Ovary (tissue), 9 donors: Measurements from ENCODE around the gene PSMD11. TPM values are rescaled to one million over a fixed set of nuclear protein-coding genes. Genes with fewer than 3 reads are reported as not detected.

ENCODE experiments used
- DNase-seq, 5 donors: peaks; one replicate each; pipeline ENCODE4 v3.0.0-alpha.2; 2019 to 2020
- H3K27ac ChIP-seq, 2 donors: fragments of 200-600 bp; one replicate each; pipeline versions ENCODE4 v1.5.1 to v1.8.0; 2019 to 2022
- H3K27me3 ChIP-seq: fragments of 200-600 bp; one replicate; pipeline ENCODE4 v1.8.0; 2022
- H3K36me3 ChIP-seq: fragments of 200-600 bp; sonication (generic); one replicate; pipeline ENCODE4 v1.5.1; 2019
- H3K4me1 ChIP-seq: one replicate; pipeline ENCODE4 v1.8.1; 2013; ENCODE audit warnings: mild to moderate bottlenecking, moderate library complexity; ENCODE audit not compliant: insufficient read depth
- H3K4me3 ChIP-seq: fragments of 200-600 bp; sonication (generic); one replicate; pipeline ENCODE4 v1.5.1; 2017
- H3K9me3 ChIP-seq, 2 donors: fragments of 200-600 bp in 1 of 2; sonication (generic) in 1 of 2; one replicate each; pipeline versions ENCODE4 v1.5.1 to v1.8.1; 2013 to 2019; ENCODE audit warnings: mild to moderate bottlenecking in 1 of 2, moderate library complexity in 1 of 2
- EP300 ChIP-seq: sonication (generic); formaldehyde crosslinking; IDR thresholded peaks from one replicate; pipeline ENCODE4 v1.6.1; 2017; ENCODE audit warnings: antibody characterized with exemption
- POLR2A ChIP-seq: fragments of 450-650 bp; IDR thresholded peaks from one replicate; pipeline ENCODE4 v1.6.1; 2017; ENCODE audit warnings: antibody characterized with exemption, mild to moderate bottlenecking, moderate library complexity
- WGBS, 3 donors: extraction: QIAGEN DNeasy Blood & Tissue Kit in 1 of 3; methylation state at CpG; one replicate each; pipeline versions ENCODE4 v1.1.5 to v1.1.7; 2013 to 2017; 5-methylcytosine and 5-hydroxymethylcytosine counted together
- intact Hi-C, 4 donors: fragments of 100-400 bp; cut with DNase I; formaldehyde crosslinking; loops; one replicate each; pipeline versions ENCODE4 v1.11.0 to v1.15.1; 2022 to 2023
- polyA plus RNA-seq, 2 donors: library from polyadenylated mRNA; stranded (reverse); fragments of 200-250 nt in 1 of 2; fragments of 350-450 nt in 1 of 2; fragmentation: Illumina TruSeq in 1 of 2; extraction: RNeasy Lipid Tissue Mini Kit (QIAGEN cat#74804) in 1 of 2; gene quantifications; one replicate each; pipeline ENCODE4 v1.2.3, GENCODE V29; 2013 to 2014
- total RNA-seq, 7 donors: library from RNA; depleted of rRNA in 2 of 7; stranded (reverse); fragments of >200 nt in 2 of 7; fragmentation: NEBNext Ultra II Directional in 3 of 7; extraction: Animal tissue kit (Norgen Biotek cat#: 25700) in 3 of 7; gene quantifications; one replicate each; pipeline versions ENCODE4 v1.1.0 to v1.2.4, GENCODE V29; 2016 to 2023
- TF ChIP-seq, protein P1 (sequence below), 3 donors: fragments of 450-650 bp in 2 of 3; fragments of 200-600 bp in 1 of 3; IDR thresholded peaks; one replicate each; pipeline versions ENCODE4 v1.5.1 to v1.8.0; 2016 to 2022; ENCODE audit warnings: antibody characterized with exemption in 3 of 3, mild to moderate bottlenecking in 1 of 3
- donor health status: DM: no; HTN: no; CAD: no; lungs with moderate emphysema.
- donor health status: DM: no; HTN: no; CAD: no.
- donor health status: Bipolar disorder and iron deficiency.
- donor health status: DM: yes; HTN: yes; CAD: no.
- donor health status: DM: no; HTN: no; CAD: no.
- donor health status: DM: yes; HTN: yes; CAD: no.

PSMD11 gene
- total and polyA plus RNA-seq, 9 donors = 20.1 to 83.0 (median 53.4) TPM

GRCh38 chr17:32488604-32489180, 44.4 kb downstream of the PSMD11 start:
- no peak overlapping the region for H3K4me3 ChIP-seq
- WGBS, 3 donors = 93 to 96% (median 95%) methylated on average over 13 of the region's 13 CpGs
- H3K4me1 ChIP-seq = peaks cover 12% of the 10 kb centered on the region
- H3K27ac ChIP-seq = no peak overlapping the region
- no peak for TF ChIP-seq EP300
- TF ChIP-seq POLR2A = no peak
- H3K36me3 ChIP-seq = no peaks in the 10 kb centered on the region
- no peaks in the 10 kb centered on the region for H3K9me3 ChIP-seq
- intact Hi-C loops = loop anchor here in 2 of 4 donors (5.0 to 10.0 kb wide), 3 partner anchors 266 to 446 kb away; partner anchors contain the start of gene MYO1D (in 1 of the 2)
- no peak for DNase-seq
- H3K27me3 ChIP-seq = no peaks in the 10 kb centered on the region

DNA sequence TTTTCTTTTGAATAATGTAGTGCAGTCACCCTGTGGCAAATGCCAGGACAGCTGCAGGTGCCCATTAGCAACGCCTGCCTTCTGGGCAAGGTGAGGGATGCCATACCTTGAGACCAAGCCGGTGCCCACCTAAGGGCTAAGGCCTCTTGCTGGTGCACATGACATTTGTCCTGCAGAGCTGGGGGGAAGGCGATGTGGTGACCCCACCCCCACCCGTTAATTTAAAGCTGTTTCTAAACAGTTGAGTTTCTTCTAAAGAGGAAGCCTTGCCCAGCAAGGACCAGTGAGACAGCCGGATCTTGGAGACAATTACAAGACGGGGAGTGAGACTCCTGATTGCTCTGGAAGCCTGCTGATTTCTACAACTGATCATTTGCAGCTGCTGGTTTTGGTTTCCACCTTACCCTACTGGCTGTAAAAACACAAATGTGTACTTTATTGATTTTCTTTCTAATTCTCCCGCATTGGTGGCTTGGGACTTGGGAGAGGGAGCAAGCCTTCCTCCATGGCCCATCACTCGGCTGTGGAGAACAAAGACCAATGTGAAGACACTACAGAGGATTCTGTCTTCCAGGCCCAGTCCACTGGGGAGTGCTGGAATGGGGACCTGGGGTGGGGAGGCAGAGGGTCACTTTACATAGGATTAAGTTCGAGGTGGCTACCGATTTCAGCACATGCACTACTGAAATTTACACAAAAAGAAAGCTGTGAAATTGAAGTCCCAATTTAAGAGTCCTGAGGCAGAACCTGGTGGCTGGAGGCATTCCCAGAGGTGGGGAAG, 45.2 kb downstream of the PSMD11 start:
- no peak for TF ChIP-seq EP300
- TF ChIP-seq, protein P1, sequence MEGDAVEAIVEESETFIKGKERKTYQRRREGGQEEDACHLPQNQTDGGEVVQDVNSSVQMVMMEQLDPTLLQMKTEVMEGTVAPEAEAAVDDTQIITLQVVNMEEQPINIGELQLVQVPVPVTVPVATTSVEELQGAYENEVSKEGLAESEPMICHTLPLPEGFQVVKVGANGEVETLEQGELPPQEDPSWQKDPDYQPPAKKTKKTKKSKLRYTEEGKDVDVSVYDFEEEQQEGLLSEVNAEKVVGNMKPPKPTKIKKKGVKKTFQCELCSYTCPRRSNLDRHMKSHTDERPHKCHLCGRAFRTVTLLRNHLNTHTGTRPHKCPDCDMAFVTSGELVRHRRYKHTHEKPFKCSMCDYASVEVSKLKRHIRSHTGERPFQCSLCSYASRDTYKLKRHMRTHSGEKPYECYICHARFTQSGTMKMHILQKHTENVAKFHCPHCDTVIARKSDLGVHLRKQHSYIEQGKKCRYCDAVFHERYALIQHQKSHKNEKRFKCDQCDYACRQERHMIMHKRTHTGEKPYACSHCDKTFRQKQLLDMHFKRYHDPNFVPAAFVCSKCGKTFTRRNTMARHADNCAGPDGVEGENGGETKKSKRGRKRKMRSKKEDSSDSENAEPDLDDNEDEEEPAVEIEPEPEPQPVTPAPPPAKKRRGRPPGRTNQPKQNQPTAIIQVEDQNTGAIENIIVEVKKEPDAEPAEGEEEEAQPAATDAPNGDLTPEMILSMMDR (IDR thresholded peaks at IDR 0.05) = no peak
- TF ChIP-seq POLR2A = no peak
- no peak for DNase-seq
- no peak overlapping the region for H3K27ac ChIP-seq
- H3K9me3 ChIP-seq = no peaks in the 10 kb centered on the region
- intact Hi-C loops = loop anchor here in 2 of 4 donors (5.0 to 10.0 kb wide), 3 partner anchors 265 to 445 kb away; partner anchors contain the start of gene MYO1D (in 1 of the 2)
- H3K4me3 ChIP-seq = no peak overlapping the region
- WGBS, 3 donors = 85 to 86% (median 86%) methylated on average over 10 of the region's 10 CpGs
- no peaks in the 10 kb centered on the region for H3K36me3 ChIP-seq
- peaks cover 7% of the 10 kb centered on the region for H3K4me1 ChIP-seq
- H3K27me3 ChIP-seq = no peaks in the 10 kb centered on the region

DNA sequence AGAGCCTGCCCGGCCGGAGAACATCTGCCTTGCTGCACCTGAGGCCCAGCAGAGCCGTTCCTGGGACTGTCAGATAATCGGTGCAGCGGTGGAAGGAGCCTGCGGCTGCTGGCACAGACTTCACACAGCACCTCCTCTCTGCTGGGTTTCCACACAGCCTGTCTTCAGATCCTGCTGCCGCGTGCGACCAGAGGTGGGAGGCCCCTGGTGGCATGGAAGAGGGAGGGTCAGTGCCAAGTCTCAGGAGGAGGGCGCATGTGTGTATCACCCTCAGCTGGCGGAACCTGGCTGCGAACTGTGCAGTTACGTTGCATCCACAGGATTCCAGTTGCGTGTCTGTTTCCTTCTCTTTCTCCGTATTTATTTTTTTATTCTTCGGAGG, 45.8 kb downstream of the PSMD11 start:
- intact Hi-C loops = no loop called here
- H3K4me1 ChIP-seq = peaks cover 9% of the 10 kb centered on the region
- WGBS, 3 donors = 60 to 79% (median 65%) methylated on average over 15 to 16 of the region's 16 CpGs
- H3K27me3 ChIP-seq = no peaks in the 10 kb centered on the region
- no peak overlapping the region for H3K27ac ChIP-seq
- no peak for DNase-seq
- no peak overlapping the region for H3K4me3 ChIP-seq
- H3K9me3 ChIP-seq = no peaks in the 10 kb centered on the region
- no peaks in the 10 kb centered on the region for H3K36me3 ChIP-seq
- TF ChIP-seq, protein P1 (IDR thresholded peaks at IDR 0.05) = no peak
- TF ChIP-seq POLR2A (no peak), EP300 (no peak)

DNA sequence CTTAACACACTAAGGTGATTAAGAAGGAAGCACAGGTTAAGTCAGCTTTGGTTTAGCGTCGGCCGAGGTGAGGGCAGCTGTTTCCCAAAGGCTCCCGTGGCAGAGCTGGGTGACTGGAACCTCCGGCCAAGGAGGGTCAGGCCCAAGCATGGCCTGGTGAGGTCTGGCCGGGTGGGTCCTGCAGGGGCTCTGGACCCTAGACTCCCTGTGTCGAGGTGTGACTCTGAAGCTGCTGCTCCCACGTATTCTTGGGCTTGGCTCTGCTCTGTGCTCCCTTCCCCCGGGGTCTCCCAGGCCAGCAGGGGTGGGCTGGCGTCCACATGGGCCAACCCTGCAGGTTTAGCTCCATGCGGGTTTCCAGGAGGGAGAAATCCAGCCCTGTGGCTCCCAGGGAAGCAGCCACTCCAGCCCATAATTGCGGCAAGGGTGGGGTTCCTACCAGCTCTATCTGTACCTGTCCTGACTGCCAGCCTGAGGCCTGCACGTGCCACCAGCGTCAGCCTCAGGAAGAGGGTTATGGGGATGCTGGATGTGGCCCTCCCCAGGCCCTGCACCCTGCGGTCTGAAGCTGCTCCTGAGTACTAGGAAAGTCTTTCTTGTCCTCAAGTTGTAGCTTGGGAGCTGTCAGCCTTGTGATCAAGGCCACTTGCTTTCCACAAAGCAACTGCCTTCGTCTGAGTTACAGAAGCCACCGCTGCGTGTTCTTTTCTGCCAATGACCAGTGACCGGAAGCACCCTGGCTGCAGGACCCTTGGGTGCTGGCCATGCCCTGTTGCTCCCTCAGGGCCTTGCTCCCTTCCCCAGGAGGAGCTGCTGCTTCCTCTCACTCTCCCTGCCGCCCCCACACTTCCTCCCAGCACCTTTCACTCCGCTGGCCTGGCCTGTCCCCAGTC, 47.3 kb downstream of the PSMD11 start:
- no peaks in the 10 kb centered on the region for H3K9me3 ChIP-seq
- TF ChIP-seq EP300 (no peak), POLR2A (no peak)
- TF ChIP-seq, protein P1 (IDR thresholded peaks at IDR 0.05) = no peak
- intact Hi-C loops = no loop called here
- no peak overlapping the region for H3K27ac ChIP-seq
- H3K4me1 ChIP-seq = peaks cover 20% of the 10 kb centered on the region
- DNase-seq = no peak
- WGBS, 3 donors = 77 to 83% (median 80%) methylated on average over 21 of the region's 21 CpGs
- H3K4me3 ChIP-seq = no peak overlapping the region
- no peaks in the 10 kb centered on the region for H3K36me3 ChIP-seq
- H3K27me3 ChIP-seq = no peaks in the 10 kb centered on the region
